ENCODE results near the gene LENG1.

DNA sequence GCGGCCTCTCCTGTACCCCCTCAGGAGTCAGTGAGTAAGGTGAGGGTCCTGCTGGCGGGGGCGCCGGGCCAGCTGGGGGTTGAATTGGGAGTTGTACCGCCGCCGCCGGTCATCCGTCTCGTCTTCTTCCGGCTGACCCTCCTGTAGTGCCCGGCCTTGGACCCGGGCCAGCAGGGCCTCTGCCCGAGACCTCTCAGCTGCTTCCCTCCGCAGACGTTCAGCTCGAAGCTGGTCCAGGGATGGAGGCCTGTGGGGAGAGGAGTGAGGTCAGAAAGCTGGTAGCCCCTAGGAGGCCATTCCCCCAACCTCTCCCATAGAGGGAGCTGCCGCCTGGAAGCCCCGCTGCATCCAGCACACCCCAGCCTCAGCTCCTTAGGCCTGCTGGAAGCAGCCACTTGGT lies 3.8 kb downstream of the LENG1 start:
- TF ChIP-seq EGR1 (IDR thresholded peaks at IDR 0.05), result no peak
- no peak for TF ChIP-seq EP300 (IDR thresholded peaks at IDR 0.05; ENCODE audit: borderline replicate concordance)
- TF ChIP-seq TCF12 (IDR thresholded peaks at IDR 0.05; ENCODE audit: low read depth), result no peak
- no peak for TF ChIP-seq RAD21 (IDR thresholded peaks at IDR 0.05; ENCODE audit: low read depth)
- TF ChIP-seq NFIC (IDR thresholded peaks at IDR 0.05), result no peak
- no peak for TF ChIP-seq TEAD4 (IDR thresholded peaks at IDR 0.05)
- TF ChIP-seq CREB1 (IDR thresholded peaks at IDR 0.05; ENCODE audit: low read depth), result no peak
- no peak for TF ChIP-seq REST (IDR thresholded peaks at IDR 0.05; ENCODE audit: low read depth)
- no peak for TF ChIP-seq FOXM1 (IDR thresholded peaks at IDR 0.05; ENCODE audit: borderline replicate concordance, low read depth)
- TF ChIP-seq TAF1 (IDR thresholded peaks at IDR 0.05; ENCODE audit: low read depth), result no peak
- TF ChIP-seq USF1 (IDR thresholded peaks at IDR 0.05), result no peak

Measured in Ishikawa (cell line).